Measurements from ENCODE around the gene DPP9. TPM values are rescaled to one million over a fixed set of nuclear protein-coding genes. Genes with fewer than 3 reads are reported as not detected.
"Not testable (repeated sequence)": the region's sequence is repeated elsewhere in the genome, so short reads cannot be mapped to it uniquely, and the experiment has no call there.

DPP9 gene
- total RNA-seq, 1 donor from 2014 or later = 37.1 TPM

DNA sequence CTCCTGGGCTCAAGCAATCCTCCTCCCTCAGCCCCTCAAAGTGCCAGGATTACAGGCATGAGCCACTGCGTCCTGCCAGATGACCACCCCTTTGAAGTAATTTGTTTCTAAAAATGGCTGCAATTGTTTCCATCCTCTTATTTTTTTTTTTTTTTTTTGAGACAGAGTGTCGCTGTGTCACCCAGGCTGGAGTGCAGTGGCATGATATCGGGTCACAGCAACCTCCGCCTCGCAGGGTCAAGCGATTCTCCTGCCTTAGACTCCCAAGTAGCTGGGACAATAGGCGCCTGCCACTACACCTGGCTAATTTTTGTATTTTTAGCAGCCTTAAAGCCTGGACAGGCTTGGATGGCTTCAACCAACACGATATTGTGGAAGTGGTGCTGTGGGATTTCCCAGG, 22.3 kb upstream of the DPP9 start:
- Mint-ChIP-seq H3K4me1 (peaks cover 12% of the 10 kb centered on the region), H3K4me3 (no peak overlapping the region), H3K27me3 (ENCODE audit: low read depth) (peaks cover 48% of the 10 kb centered on the region), H3K9me3 (no peaks in the 10 kb centered on the region), H3K36me3 (no peaks in the 10 kb centered on the region), H3K27ac (no peak overlapping the region)
- no peak for DNase-seq (ENCODE audit: low spot score in 2 of 2, unreplicated experiment in 2 of 2)
- TF ChIP-seq, protein P1, sequence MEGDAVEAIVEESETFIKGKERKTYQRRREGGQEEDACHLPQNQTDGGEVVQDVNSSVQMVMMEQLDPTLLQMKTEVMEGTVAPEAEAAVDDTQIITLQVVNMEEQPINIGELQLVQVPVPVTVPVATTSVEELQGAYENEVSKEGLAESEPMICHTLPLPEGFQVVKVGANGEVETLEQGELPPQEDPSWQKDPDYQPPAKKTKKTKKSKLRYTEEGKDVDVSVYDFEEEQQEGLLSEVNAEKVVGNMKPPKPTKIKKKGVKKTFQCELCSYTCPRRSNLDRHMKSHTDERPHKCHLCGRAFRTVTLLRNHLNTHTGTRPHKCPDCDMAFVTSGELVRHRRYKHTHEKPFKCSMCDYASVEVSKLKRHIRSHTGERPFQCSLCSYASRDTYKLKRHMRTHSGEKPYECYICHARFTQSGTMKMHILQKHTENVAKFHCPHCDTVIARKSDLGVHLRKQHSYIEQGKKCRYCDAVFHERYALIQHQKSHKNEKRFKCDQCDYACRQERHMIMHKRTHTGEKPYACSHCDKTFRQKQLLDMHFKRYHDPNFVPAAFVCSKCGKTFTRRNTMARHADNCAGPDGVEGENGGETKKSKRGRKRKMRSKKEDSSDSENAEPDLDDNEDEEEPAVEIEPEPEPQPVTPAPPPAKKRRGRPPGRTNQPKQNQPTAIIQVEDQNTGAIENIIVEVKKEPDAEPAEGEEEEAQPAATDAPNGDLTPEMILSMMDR (IDR thresholded peaks at IDR 0.05; ENCODE audit: unreplicated experiment) = no peak

DNA sequence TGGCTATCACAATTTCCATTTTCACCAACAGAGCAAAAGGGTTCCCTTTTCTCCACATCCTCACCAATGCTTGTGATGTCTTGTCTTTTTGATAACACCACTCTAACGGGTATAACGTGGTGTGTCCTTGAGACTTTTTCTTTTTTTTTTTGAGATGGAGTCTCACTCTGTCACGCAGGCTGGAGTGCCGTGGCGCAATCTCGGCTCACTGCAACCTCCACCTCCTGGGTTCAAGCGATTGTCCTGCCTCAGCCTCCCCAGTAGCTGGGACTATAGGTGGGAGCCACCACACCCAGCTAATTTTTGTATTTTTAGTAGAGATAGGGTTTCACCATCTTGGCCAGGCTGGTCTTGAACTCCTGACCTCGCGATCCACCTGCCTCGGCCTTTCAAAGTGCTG, 21.5 kb upstream of the DPP9 start:
- H3K9me3 Mint-ChIP-seq; H3K4me3 Mint-ChIP-seq; H3K36me3 Mint-ChIP-seq; DNase-seq (ENCODE audit: low spot score in 2 of 2, unreplicated experiment in 2 of 2): not testable (repeated sequence)
- peaks cover 50% of the 10 kb centered on the region for H3K27me3 Mint-ChIP-seq (ENCODE audit: low read depth)
- peak overlapping the region; percentile 53 for H3K27ac Mint-ChIP-seq
- H3K4me1 Mint-ChIP-seq = peaks cover 12% of the 10 kb centered on the region

DNA sequence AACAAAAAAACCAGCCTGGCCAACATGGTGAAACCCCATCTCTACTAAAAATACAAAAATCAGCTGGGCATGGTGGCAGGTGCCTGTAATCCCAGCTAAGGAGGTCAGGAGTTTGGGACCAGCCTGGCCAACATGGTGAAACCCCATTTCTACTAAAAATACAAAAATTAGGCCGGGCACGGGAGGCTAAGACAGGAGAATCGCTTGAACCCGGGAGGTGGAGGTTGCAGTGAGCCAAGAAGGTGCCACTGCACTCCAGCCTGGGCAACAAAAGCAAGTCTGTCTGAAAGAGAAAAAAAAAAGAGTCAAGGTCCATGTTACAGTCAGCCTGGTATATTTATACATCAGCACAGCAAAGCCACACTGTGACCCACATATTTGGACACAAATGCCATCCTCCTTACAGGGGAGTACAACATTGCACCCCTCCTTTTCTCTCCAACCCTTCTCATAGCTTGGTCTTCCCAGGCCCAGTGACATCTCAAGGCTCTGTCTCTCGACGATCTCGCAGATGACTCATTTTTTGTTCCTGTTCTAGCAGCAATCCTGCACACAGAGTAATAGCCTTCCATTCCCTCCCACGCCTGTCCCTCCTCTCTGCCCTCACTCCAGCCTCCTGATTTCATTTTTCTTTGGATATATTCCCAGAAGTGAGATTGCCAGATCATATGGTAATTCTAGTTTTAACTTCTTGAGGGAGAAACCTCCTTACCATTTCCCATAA, 21.0 kb upstream of the DPP9 start:
- TF ChIP-seq, protein P1 (IDR thresholded peaks at IDR 0.05; ENCODE audit: unreplicated experiment) = no peak
- Mint-ChIP-seq H3K9me3 (no peaks in the 10 kb centered on the region), H3K4me1 (peaks cover 12% of the 10 kb centered on the region), H3K36me3 (no peaks in the 10 kb centered on the region), H3K27me3 (ENCODE audit: low read depth) (peaks cover 45% of the 10 kb centered on the region), H3K4me3 (no peak overlapping the region), H3K27ac (peak overlapping the region; percentile 53)
- DNase-seq (ENCODE audit: low spot score in 2 of 2, unreplicated experiment in 2 of 2) = no peak

DNA sequence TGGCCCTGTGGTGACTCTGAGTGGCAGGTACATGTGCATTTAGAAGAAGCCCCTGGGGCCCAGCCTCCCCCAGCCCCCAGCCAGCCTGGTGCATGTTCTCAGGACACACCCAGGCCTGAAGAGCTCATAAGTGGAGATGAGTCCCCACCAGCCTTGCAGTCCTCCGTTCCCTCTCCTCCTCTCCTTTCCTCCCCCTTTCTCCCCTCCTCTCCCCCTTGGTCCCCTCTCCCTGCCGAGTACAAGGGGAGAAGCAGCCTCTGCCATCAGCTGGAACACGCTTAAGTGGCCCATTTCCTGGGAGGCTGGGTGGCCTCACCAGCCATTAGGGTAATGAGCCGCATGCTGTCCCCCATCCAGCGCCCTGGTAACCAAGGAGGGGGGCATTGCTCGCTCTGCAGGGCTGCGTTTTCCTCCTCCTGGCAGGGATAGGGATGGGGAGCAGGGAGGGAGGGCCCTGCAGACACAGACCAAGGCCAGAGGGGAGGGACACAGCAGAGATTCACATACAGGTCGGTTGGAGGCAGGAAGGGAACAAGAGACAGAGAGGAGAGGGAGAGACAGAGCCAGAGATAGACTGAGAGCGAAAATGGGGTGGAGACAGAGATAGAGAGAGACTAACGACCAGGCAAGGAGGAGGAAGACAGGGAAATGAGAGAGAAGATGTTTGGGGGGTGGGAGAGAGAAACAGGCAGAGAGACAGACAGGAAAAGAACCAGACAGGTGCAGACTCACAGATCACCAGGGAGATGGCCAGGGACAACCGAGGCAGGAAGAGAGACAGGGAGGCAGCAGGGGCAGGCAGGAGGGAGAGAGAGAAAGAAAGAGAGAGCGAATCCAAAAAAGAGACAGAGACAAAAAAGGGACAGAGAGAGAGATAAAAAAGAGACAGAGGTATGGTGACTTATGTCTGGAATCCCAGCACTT, 19.3 kb upstream of the DPP9 start:
- Mint-ChIP-seq H3K4me1 (peaks cover 12% of the 10 kb centered on the region), H3K36me3 (no peaks in the 10 kb centered on the region), H3K27ac (no peak overlapping the region), H3K9me3 (no peaks in the 10 kb centered on the region), H3K4me3 (no peak overlapping the region), H3K27me3 (ENCODE audit: low read depth) (peaks cover 37% of the 10 kb centered on the region)
- TF ChIP-seq, protein P1 (IDR thresholded peaks at IDR 0.05; ENCODE audit: unreplicated experiment) = no peak
- DNase-seq (ENCODE audit: low spot score in 2 of 2, unreplicated experiment in 2 of 2) = no peak

DNA sequence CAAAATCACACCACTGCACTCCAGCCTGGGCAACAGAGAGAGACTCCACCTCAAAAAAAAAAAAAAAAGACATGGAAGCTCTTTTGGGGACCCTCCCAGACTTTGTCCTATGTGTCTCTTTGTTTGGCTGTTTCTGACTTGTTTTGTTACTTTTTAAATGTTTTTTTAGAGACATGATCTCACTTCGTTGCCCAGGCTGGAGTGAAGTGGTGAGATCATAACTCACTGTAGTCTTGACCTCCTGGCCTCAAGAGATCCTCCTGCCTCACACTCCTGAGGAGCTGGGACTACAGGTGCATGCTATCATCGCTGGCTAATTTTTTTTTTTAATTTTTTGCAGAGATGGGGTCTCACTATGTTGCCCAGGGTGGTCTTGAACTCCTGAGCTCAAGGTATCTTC, 16.4 kb upstream of the DPP9 start:
- no peak for DNase-seq (ENCODE audit: low spot score in 2 of 2, unreplicated experiment in 2 of 2)
- H3K27ac Mint-ChIP-seq = no peak overlapping the region
- H3K4me3 Mint-ChIP-seq = no peak overlapping the region
- H3K36me3 Mint-ChIP-seq = no peaks in the 10 kb centered on the region
- H3K27me3 Mint-ChIP-seq (ENCODE audit: low read depth) = peaks cover 32% of the 10 kb centered on the region
- H3K9me3 Mint-ChIP-seq = no peaks in the 10 kb centered on the region
- H3K4me1 Mint-ChIP-seq = peaks cover 12% of the 10 kb centered on the region
- TF ChIP-seq, protein P1 (IDR thresholded peaks at IDR 0.05; ENCODE audit: unreplicated experiment) = no peak

DNA sequence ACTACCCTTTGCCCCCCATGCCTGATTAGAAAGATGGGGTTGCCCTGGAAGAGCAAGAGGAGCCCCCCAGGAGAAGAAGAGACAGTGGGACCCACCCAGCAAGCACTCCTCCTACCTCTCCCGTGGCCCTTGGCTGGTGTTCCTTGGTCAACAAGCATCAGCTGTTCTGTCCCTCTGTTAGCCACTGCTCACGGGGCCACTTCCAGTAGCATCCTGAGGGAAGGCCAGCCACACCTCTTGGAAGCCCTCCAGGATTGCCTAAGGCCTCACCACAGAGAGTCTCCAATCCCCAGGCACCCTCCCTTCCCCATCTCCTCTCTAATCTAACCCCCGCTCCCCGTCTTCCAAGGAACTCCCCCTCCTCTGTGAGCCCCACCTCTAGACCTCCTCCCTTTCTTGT, 15.1 kb upstream of the DPP9 start:
- DNase-seq (ENCODE audit: low spot score in 2 of 2, unreplicated experiment in 2 of 2) = no peak
- TF ChIP-seq, protein P1 (IDR thresholded peaks at IDR 0.05; ENCODE audit: unreplicated experiment) = no peak
- peaks cover 6% of the 10 kb centered on the region for H3K4me1 Mint-ChIP-seq

More for the DNA sequence above, 15.1 kb upstream of the DPP9 start:
- Mint-ChIP-seq H3K27ac (no peak overlapping the region), H3K9me3 (no peaks in the 10 kb centered on the region), H3K4me3 (no peak overlapping the region), H3K36me3 (no peaks in the 10 kb centered on the region), H3K27me3 (ENCODE audit: low read depth) (peaks cover 31% of the 10 kb centered on the region)
